Muscle layer of duodenum (tissue), 2 donors: ENCODE data around the gene ERBB2.

Experiments used
- H3K27ac ChIP-seq: one replicate; pipeline ENCODE4 v1.7.0; 2013; ENCODE audit warnings: mild to moderate bottlenecking, low read length
- H3K27me3 ChIP-seq: one replicate; pipeline ENCODE4 v1.7.0; 2013; ENCODE audit warnings: low read depth, mild to moderate bottlenecking, control low read depth, low read length
- H3K36me3 ChIP-seq, 2 donors: one replicate each; pipeline ENCODE4 v1.7.0; 2013; ENCODE audit warnings: low read length in 2 of 2, control low read depth in 1 of 2, mild to moderate bottlenecking in 1 of 2; ENCODE audit not compliant: insufficient read depth in 2 of 2, control insufficient read depth in 1 of 2
- H3K4me1 ChIP-seq, 2 donors: one replicate each; pipeline ENCODE4 v1.7.0; 2013; ENCODE audit warnings: low read length in 2 of 2, mild to moderate bottlenecking in 2 of 2, control low read depth in 1 of 2, moderate library complexity in 1 of 2; ENCODE audit not compliant: insufficient read depth in 2 of 2, control insufficient read depth in 1 of 2
- H3K4me3 ChIP-seq, 2 donors: one replicate each; pipeline ENCODE4 v1.7.0; 2013; ENCODE audit warnings: low read length in 2 of 2, low read depth in 1 of 2, mild to moderate bottlenecking in 1 of 2
- H3K9me3 ChIP-seq, 2 donors: one replicate each; pipeline ENCODE4 v1.7.0; 2013; ENCODE audit warnings: low read length in 2 of 2, control low read depth in 1 of 2, mild to moderate bottlenecking in 1 of 2; ENCODE audit not compliant: control insufficient read depth in 1 of 2
- donor health status: healthy.

The ERBB2 gene

DNA sequence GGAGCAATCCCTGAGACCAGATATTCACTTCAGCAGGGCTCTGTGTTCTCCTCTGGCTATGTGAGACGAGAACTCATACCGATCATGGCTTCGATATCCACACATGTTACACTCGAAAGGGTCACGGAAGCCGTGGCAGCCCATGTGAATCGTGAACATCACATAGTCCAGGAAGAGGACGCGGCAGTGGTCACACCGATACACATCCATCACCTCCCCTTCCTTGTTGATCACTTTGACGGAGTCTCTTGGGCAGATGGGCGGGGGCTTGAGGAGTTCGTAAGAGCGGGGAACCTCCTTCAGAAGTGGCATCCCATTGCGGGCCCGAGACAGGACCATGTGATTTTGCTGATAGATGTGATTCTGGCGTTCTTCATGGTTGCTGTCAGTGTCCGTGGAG, 65.9 kb downstream of the ERBB2 start:
- H3K27ac ChIP-seq, result no peak overlapping the region
- H3K4me1 ChIP-seq, result no peaks in the 10 kb centered on the region
- H3K9me3 ChIP-seq, result no peaks in the 10 kb centered on the region
- no peak overlapping the region for H3K4me3 ChIP-seq
- H3K36me3 ChIP-seq, result no peaks in the 10 kb centered on the region
- no peaks in the 10 kb centered on the region for H3K27me3 ChIP-seq

DNA sequence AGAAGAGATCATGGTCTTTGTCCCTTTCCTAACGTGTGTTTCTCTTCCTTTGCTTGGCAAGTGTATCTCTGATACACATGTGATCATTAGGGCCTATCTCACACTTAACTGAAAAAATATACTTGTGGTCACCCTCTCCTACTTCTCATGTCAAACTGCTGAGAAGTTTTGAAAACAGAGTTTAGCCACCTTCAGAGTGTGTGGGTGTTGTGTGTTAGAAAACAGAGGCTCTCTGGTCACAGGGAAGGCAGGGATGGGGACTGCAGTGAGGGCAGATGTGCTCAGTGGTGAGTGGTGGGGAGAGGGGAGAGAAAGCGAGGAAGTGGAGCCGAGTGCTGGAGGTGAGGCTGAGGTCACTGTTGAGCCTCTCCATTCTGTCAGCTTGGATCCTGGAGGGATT, 67.3 kb downstream of the ERBB2 start:
- Histone ChIP-seq H3K4me3 (no peak overlapping the region), H3K27ac (no peak overlapping the region), H3K9me3 (no peaks in the 10 kb centered on the region), H3K36me3 (no peaks in the 10 kb centered on the region), H3K27me3 (no peaks in the 10 kb centered on the region), H3K4me1 (no peaks in the 10 kb centered on the region)

DNA sequence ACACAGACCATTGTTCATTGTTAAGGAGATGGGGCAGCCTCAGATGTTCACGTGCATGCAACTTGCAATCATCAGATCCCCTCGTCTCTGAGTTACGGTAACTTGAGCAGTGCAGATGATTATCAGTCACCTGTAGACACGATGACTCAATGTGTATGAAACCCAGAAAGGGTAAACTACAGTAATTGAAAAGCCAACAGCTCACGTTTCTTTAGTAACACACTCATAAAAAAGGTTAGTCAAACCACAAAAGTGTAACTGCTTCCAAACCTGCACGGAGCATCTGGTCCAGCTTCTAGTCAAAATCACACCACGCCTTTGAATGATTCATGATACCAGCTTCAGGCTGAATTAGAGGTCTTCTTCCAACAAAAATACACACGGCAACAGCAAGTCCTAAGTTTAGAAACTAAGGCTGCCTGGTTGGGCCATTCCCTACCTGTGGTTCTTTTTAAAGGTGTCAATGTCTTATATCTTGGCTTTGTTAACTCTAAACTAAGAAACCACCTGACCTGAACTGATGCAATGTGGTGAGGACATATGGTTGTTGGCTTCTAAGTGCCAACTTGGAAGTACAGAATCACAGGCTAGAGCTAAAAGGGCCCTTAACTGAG, 70.2 kb downstream of the ERBB2 start:
- H3K27ac ChIP-seq, result no peak overlapping the region

DNA sequence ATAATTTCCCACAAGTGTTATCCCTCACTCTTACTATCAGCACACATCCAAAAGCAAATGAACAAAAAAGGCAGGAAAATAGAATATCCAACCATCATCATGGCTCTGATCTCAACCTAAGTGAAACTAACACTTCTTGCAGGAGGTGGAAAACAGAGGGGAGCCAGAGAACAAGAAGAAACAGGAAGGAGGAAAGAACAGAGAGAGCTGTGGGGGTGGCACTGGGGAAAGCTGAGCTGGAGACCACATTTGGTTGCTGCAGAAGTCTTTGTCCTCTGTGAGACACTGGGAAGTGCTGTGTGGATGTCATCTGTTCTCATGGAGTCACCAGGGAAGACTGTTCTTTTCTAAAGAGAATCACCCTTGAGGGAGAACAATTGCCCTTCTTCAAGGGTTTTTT, 72.6 kb downstream of the ERBB2 start:
- Histone ChIP-seq H3K27ac (no peak overlapping the region), H3K9me3 (no peaks in the 10 kb centered on the region), H3K4me1 (no peaks in the 10 kb centered on the region), H3K27me3 (no peaks in the 10 kb centered on the region), H3K36me3 (no peaks in the 10 kb centered on the region), H3K4me3 (no peak overlapping the region)

More for the DNA sequence above, 70.2 kb downstream of the ERBB2 start:
- no peaks in the 10 kb centered on the region for H3K4me1 ChIP-seq
- H3K27me3 ChIP-seq, result no peaks in the 10 kb centered on the region
- H3K9me3 ChIP-seq, result no peaks in the 10 kb centered on the region
- H3K36me3 ChIP-seq, result no peaks in the 10 kb centered on the region
- H3K4me3 ChIP-seq, result no peak overlapping the region

DNA sequence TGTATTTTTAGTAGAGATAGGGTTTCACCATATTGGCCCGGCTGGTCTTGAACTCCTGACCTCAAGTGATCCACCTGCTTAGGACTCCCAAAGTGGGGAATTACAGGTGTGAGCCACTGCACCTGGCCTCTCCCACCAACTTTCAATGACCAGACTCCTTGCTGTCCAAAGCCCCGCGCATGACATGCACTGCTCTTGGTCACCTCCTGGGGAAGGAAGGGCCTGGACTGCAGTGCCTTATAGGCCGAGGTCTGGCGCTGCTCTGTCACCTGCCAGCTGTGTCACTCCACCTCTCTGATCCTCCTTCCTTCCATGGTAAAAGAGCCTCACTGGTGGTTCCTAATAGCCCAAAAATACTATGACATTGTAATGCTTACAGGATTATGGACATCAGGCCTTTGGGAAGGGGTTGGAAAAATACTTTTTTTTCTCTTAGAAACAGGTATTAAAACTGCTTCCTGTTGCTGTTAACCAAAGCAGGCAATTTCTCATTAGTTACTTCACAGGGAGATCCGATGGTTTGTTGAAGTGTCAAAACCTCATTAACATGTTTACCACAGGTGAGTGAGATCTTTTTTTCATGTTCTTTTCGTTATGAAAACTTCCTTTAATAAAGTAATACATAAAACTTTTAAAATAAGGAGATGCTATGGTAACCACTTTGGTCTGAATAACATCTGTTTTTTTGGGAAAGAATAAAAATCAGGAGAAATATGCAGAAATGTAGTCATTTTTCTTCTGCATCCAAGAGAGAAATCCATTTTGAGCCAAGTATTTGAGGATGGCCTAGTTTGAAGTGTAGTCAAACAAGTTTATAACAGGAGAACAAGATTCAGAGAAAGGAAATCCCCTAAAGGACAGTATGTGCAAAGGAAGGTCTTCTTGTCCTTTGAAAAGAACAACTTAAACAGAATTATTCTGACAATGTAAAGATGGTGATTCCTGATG, 73.4 kb downstream of the ERBB2 start:
- no peaks in the 10 kb centered on the region for H3K27me3 ChIP-seq
- no peaks in the 10 kb centered on the region for H3K9me3 ChIP-seq
- H3K4me1 ChIP-seq, result no peaks in the 10 kb centered on the region
- H3K36me3 ChIP-seq, result no peaks in the 10 kb centered on the region
- H3K4me3 ChIP-seq, result no peak overlapping the region
- H3K27ac ChIP-seq, result no peak overlapping the region

DNA sequence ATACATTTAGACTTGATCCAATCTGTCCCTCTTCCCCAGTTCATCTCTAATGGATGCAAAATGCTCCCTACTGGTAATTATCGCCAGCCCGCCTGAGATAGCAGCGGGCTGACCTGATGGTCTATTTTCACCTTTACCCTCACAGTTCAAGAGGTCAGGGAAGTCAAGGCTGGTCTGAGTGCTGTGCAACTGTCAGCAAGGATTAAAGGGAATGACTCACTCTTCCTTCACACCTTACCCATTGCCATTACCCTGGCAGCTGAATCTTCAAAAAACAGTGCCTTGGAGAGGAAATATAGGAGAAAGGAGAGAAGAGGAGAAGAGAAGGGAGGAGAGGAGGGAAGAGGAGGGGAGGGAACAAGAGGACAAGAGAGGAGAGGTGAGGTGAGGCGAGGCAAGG, 74.2 kb downstream of the ERBB2 start:
- no peaks in the 10 kb centered on the region for H3K27me3 ChIP-seq
- no peaks in the 10 kb centered on the region for H3K4me1 ChIP-seq
- H3K9me3 ChIP-seq, result no peaks in the 10 kb centered on the region
- no peaks in the 10 kb centered on the region for H3K36me3 ChIP-seq
- H3K27ac ChIP-seq, result no peak overlapping the region
- no peak overlapping the region for H3K4me3 ChIP-seq

DNA sequence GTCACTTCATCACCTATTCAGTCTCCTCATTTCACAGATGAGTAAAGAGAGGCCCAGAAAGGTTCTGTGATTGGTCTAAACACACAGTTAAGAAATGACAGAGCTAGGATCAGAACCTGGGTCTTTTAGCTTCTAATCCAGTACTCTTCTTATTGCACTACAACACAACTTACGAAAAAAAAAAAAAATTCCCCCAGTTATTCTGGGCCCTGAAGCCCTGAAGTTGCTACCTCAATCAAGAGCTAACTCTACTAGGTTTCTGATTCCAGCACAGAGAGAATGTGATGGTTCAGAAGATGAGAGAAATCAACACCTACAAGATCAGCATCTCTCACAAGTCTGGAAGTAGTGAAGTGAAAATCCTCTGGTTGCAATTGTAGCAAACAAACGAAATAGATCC, 75.2 kb downstream of the ERBB2 start:
- Histone ChIP-seq H3K27ac (no peak overlapping the region), H3K4me3 (no peak overlapping the region), H3K4me1 (no peaks in the 10 kb centered on the region), H3K36me3 (no peaks in the 10 kb centered on the region), H3K9me3 (no peaks in the 10 kb centered on the region), H3K27me3 (no peaks in the 10 kb centered on the region)

DNA sequence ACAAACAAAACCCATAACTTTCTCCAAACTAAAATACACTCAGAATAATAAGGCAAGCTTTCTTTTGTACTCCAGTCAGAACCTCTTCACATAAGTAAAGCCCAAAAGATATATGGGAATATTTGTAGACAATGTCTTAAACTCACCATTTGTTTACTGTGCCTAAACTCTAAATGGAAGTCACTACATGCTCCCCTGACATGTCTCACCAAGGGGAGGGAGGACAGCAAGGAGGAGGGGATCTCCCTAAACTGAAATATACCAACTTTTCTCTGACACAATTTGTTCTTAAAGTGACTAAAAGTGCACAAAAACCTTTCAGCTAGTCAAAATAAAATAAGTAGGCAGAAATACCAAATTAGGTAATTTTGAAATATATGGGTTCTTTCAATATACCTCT, 76.4 kb downstream of the ERBB2 start:
- H3K4me1 ChIP-seq, result no peaks in the 10 kb centered on the region
- H3K4me3 ChIP-seq, result no peak overlapping the region

DNA sequence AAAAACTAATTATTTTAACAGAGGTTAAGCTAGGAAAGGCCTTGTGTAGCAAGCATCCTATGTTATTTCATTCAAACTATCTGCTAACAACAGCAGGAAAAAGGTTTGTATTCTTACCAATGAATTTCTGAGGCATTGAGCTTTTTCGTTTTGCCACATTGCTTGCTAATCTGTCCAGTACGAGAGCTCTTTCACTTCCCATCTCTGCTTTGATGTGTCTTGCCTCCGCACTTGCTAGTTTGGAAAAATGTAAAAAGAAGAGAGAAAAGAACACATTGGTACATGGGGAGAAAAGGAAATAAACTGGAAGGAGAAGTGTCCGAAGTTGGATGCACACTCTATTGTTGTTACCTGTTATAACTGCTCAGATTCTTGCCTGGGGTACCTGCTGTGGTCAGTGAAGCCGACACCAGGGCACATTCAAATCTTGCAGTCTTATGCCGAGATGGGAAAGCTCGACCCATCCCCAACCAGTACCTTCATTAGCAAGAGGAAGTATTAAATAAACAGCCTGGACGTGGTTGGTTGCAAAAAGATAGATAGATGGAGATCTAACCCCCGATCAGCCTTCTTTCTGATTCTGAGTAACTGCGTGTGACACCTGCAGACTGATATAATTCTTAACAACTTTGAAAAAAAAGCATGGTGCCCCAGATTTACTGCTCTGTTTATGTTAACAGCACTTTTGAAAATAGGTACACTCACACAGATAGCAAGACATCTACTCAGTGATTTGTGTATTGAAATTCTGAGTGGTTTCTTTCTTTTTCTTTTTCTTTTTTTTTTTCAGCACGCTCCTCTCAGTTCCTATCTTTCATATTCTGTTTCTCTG, 77.9 kb downstream of the ERBB2 start:
- no peaks in the 10 kb centered on the region for H3K36me3 ChIP-seq
- no peaks in the 10 kb centered on the region for H3K9me3 ChIP-seq
- H3K27me3 ChIP-seq, result no peaks in the 10 kb centered on the region
- H3K27ac ChIP-seq, result peak overlapping the region; percentile 47
- H3K4me3 ChIP-seq, result peak overlapping the region in 1 of 2 donors; percentile 32
- no peaks in the 10 kb centered on the region for H3K4me1 ChIP-seq

More for the DNA sequence above, 76.4 kb downstream of the ERBB2 start:
- Histone ChIP-seq H3K27ac (peak overlapping the region; percentile 12), H3K9me3 (no peaks in the 10 kb centered on the region), H3K36me3 (no peaks in the 10 kb centered on the region), H3K27me3 (no peaks in the 10 kb centered on the region)
